OCI-LY7 (cell line): ENCODE data around the gene HOMER3.

Source experiments
- CTCF ChIP-seq: fragments of 200-600 bp; sonication (generic); conservative IDR thresholded peaks from 2 replicates; pipeline ENCODE4 v1.5.1; 2014; ENCODE audit warnings: mild to moderate bottlenecking, antibody characterized with exemption, low read length, moderate library complexity, mixed read lengths
- EZH2phosphoT487 ChIP-seq: fragments of 200-600 bp; sonication (generic); IDR thresholded peaks from 2 replicates; pipeline ENCODE4 v1.6.1; 2018; ENCODE audit warnings: low read depth, borderline replicate concordance, mild to moderate bottlenecking, mixed run types, antibody characterized with exemption, low read length, moderate library complexity, mixed read lengths

- no peak for TF ChIP-seq CTCF
- no peak for TF ChIP-seq EZH2phosphoT487
Observed at GRCh38 chr19:18946335-18946734, 5.3 kb upstream of the HOMER3 start.
